Measurements from ENCODE around the gene GALNT2.

Gene GALNT2

DNA sequence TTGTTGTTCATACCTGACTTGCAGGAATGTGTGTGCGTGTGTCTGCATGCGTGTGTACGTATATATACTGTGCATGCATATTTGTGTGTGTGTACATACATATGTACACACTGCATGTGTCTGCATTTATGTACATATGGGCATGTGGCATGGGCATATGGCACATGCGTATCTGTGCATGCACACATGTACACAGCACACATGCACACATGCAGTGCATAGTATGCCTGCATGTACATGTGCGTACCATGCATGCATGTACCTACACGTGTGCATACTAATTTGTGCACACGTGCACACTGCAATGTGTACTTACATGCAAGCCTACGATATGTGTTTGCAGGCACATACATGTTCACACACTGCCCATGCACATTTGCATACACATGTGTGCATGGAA lies 43.9 kb downstream of the GALNT2 start:
- TF ChIP-seq REST (IDR thresholded peaks at IDR 0.05; ENCODE audit: insufficient replicate concordance, low read depth): no peak
- TF ChIP-seq CTCF (IDR thresholded peaks at IDR 0.05; ENCODE audit: insufficient read depth, low read length): no peak
- TF ChIP-seq GABPA (IDR thresholded peaks at IDR 0.05; ENCODE audit: low read depth): no peak
- no peak for TF ChIP-seq SPI1 (IDR thresholded peaks at IDR 0.05; ENCODE audit: borderline replicate concordance, low read depth)
- TF ChIP-seq POLR2AphosphoS5 (IDR thresholded peaks at IDR 0.05; ENCODE audit: low read depth): no peak
- Histone ChIP-seq H3K4me3 (replicated peaks; ENCODE audit: insufficient read depth, low read length) (no peak overlapping the region), H3K27me3 (ENCODE audit: insufficient read depth, poor library complexity, severe bottlenecking) (no peaks in the 10 kb centered on the region), H3K27ac (replicated peaks) (no peak overlapping the region)
- no peak for DNase-seq (ENCODE audit: low read depth in 1 of 2, low spot score in 1 of 2)

- Histone ChIP-seq H3K4me3 (replicated peaks; ENCODE audit: insufficient read depth, low read length) (no peak overlapping the region), H3K27ac (replicated peaks) (peak overlapping the region; percentile 49; the same call in 1 of the 2 replicates), H3K27me3 (ENCODE audit: insufficient read depth, poor library complexity, severe bottlenecking) (no peaks in the 10 kb centered on the region)
- TF ChIP-seq SPI1 (IDR thresholded peaks at IDR 0.05; ENCODE audit: borderline replicate concordance, low read depth) (0 out of 2 replicates have a peak, but pooled peaks have one; percentile 9), REST (IDR thresholded peaks at IDR 0.05; ENCODE audit: insufficient replicate concordance, low read depth) (no peak), GABPA (IDR thresholded peaks at IDR 0.05; ENCODE audit: low read depth) (no peak), POLR2AphosphoS5 (IDR thresholded peaks at IDR 0.05; ENCODE audit: low read depth) (no peak), CTCF (IDR thresholded peaks at IDR 0.05; ENCODE audit: insufficient read depth, low read length) (no peak)
- DNase-seq (ENCODE audit: low read depth in 1 of 2, low spot score in 1 of 2): peak in 1 of 2 experiments; percentile 62
Observed at GRCh38 chr1:230112131-230112701, 45.2 kb downstream of the GALNT2 start.

- DNase-seq (ENCODE audit: low read depth in 1 of 2, low spot score in 1 of 2): no peak
- Histone ChIP-seq H3K27me3 (ENCODE audit: insufficient read depth, poor library complexity, severe bottlenecking) (no peaks in the 10 kb centered on the region), H3K27ac (replicated peaks) (no peak overlapping the region), H3K4me3 (replicated peaks; ENCODE audit: insufficient read depth, low read length) (no peak overlapping the region)
- no peak for TF ChIP-seq GABPA (IDR thresholded peaks at IDR 0.05; ENCODE audit: low read depth)
- TF ChIP-seq POLR2AphosphoS5 (IDR thresholded peaks at IDR 0.05; ENCODE audit: low read depth): no peak
- no peak for TF ChIP-seq SPI1 (IDR thresholded peaks at IDR 0.05; ENCODE audit: borderline replicate concordance, low read depth)
Observed at GRCh38 chr1:230112782-230113181, 45.7 kb downstream of the GALNT2 start.

GRCh38 chr1:230113235-230113592 lies 46.2 kb downstream of the GALNT2 start:
- TF ChIP-seq GABPA (IDR thresholded peaks at IDR 0.05; ENCODE audit: low read depth) (no peak), CTCF (IDR thresholded peaks at IDR 0.05; ENCODE audit: insufficient read depth, low read length) (no peak), POLR2AphosphoS5 (IDR thresholded peaks at IDR 0.05; ENCODE audit: low read depth) (no peak), REST (IDR thresholded peaks at IDR 0.05; ENCODE audit: insufficient replicate concordance, low read depth) (no peak), SPI1 (IDR thresholded peaks at IDR 0.05; ENCODE audit: borderline replicate concordance, low read depth) (no peak)
- Histone ChIP-seq H3K27me3 (ENCODE audit: insufficient read depth, poor library complexity, severe bottlenecking) (no peaks in the 10 kb centered on the region), H3K4me3 (replicated peaks; ENCODE audit: insufficient read depth, low read length) (no peak overlapping the region), H3K27ac (replicated peaks) (no peak overlapping the region)
- DNase-seq (ENCODE audit: low read depth in 1 of 2, low spot score in 1 of 2): no peak
